Nephron (organoid): ENCODE data around the gene CAMTA1.

Source experiments
- H3K27ac Mint-ChIP-seq, 3 experiments: 2 replicates each; pipeline ENCODE4 v1.8.0; 2020; ENCODE audit warnings: mixed read lengths in 3 of 3, mild to moderate bottlenecking in 2 of 3, moderate library complexity in 1 of 3
- H3K27me3 Mint-ChIP-seq: 2 replicates; pipeline ENCODE4 v1.8.0; 2021; ENCODE audit warnings: low read depth, mild to moderate bottlenecking, moderate library complexity, mixed read lengths
- H3K36me3 Mint-ChIP-seq: 2 replicates; pipeline ENCODE4 v1.8.0; 2020; ENCODE audit warnings: low read depth, mixed read lengths
- H3K4me1 Mint-ChIP-seq: 2 replicates; pipeline ENCODE4 v1.8.0; 2020; ENCODE audit warnings: mixed read lengths
- H3K4me3 Mint-ChIP-seq, 3 experiments: 2 replicates each; pipeline ENCODE4 v1.8.0; 2020; ENCODE audit warnings: mild to moderate bottlenecking in 3 of 3, mixed read lengths in 3 of 3, moderate library complexity in 2 of 3
- H3K9me3 Mint-ChIP-seq: 2 replicates; pipeline ENCODE4 v1.8.0; 2020; ENCODE audit warnings: mixed read lengths
- CTCF ChIP-seq, 3 experiments: fragments of 200-600 bp; sonication (generic); IDR thresholded peaks; one replicate each; pipeline ENCODE4 v1.5.0; 2021; ENCODE audit warnings: antibody characterized with exemption in 3 of 3; ENCODE audit not compliant: unreplicated experiment in 3 of 3

Gene CAMTA1

GRCh38 chr1:7644961-7645750 lies 859.9 kb downstream of the CAMTA1 start:
- Mint-ChIP-seq H3K27me3 (peaks cover 9% of the 10 kb centered on the region), H3K9me3 (no peaks in the 10 kb centered on the region), H3K27ac (peak overlapping the region in 1 of 3 experiments; percentile 28), H3K4me1 (peaks cover 24% of the 10 kb centered on the region), H3K4me3 (no peak overlapping the region), H3K36me3 (no peaks in the 10 kb centered on the region)
- no peak for TF ChIP-seq CTCF (IDR thresholded peaks at IDR 0.05; ENCODE audit: unreplicated experiment in 3 of 3)

GRCh38 chr1:7645751-7646048 lies 860.4 kb downstream of the CAMTA1 start:
- peaks cover 24% of the 10 kb centered on the region for H3K4me1 Mint-ChIP-seq
- H3K27ac Mint-ChIP-seq: peak overlapping the region in 1 of 3 experiments; percentile 63
- H3K36me3 Mint-ChIP-seq: no peaks in the 10 kb centered on the region
- H3K4me3 Mint-ChIP-seq: no peak overlapping the region
- peaks cover 14% of the 10 kb centered on the region for H3K27me3 Mint-ChIP-seq
- H3K9me3 Mint-ChIP-seq: no peaks in the 10 kb centered on the region
- TF ChIP-seq CTCF (IDR thresholded peaks at IDR 0.05; ENCODE audit: unreplicated experiment in 3 of 3): no peak

- H3K27ac Mint-ChIP-seq: peak overlapping the region in 2 of 3 experiments; percentile 49 to 63
- no peak for TF ChIP-seq CTCF (IDR thresholded peaks at IDR 0.05; ENCODE audit: unreplicated experiment in 3 of 3)
- H3K4me3 Mint-ChIP-seq: no peak overlapping the region
- peaks cover 24% of the 10 kb centered on the region for H3K4me1 Mint-ChIP-seq
- no peaks in the 10 kb centered on the region for H3K9me3 Mint-ChIP-seq
- no peaks in the 10 kb centered on the region for H3K36me3 Mint-ChIP-seq
- peaks cover 15% of the 10 kb centered on the region for H3K27me3 Mint-ChIP-seq
These were observed 860.9 kb downstream of the CAMTA1 start for GRCh38 chr1:7646164-7646563.

GRCh38 chr1:7646981-7647901 lies 862.0 kb downstream of the CAMTA1 start:
- peaks cover 15% of the 10 kb centered on the region for H3K27me3 Mint-ChIP-seq
- H3K9me3 Mint-ChIP-seq: no peaks in the 10 kb centered on the region
- H3K4me3 Mint-ChIP-seq: no peak overlapping the region
- no peaks in the 10 kb centered on the region for H3K36me3 Mint-ChIP-seq
- peak; percentile 94 to 95 (median 95) for TF ChIP-seq CTCF (IDR thresholded peaks at IDR 0.05; ENCODE audit: unreplicated experiment in 3 of 3)
- no peak overlapping the region for H3K27ac Mint-ChIP-seq
- H3K4me1 Mint-ChIP-seq: peaks cover 24% of the 10 kb centered on the region

GRCh38 chr1:7648761-7649384 lies 863.6 kb downstream of the CAMTA1 start:
- H3K4me3 Mint-ChIP-seq: no peak overlapping the region
- TF ChIP-seq CTCF (IDR thresholded peaks at IDR 0.05; ENCODE audit: unreplicated experiment in 3 of 3): no peak
- peaks cover 12% of the 10 kb centered on the region for H3K4me1 Mint-ChIP-seq
- H3K27ac Mint-ChIP-seq: no peak overlapping the region
- H3K9me3 Mint-ChIP-seq: no peaks in the 10 kb centered on the region
- H3K27me3 Mint-ChIP-seq: peaks cover 15% of the 10 kb centered on the region
- H3K36me3 Mint-ChIP-seq: no peaks in the 10 kb centered on the region
